Stimulated activated CD8-positive, alpha-beta memory T cell treated with anti-CD3 and anti-CD28 coated beads, Interleukin-4, amount 100 ng/mL, for 4 hours (primary cell): ENCODE measurements around the gene MRPS6.

Source experiments
- DNase-seq, 2 donors: peaks; one replicate each; pipeline ENCODE4 v3.0.0-alpha.2; 2020; ENCODE audit warnings: low read depth in 2 of 2, low spot score in 1 of 2

The MRPS6 gene

GRCh38 chr21:34073032-34073748 is at the start of gene MRPS6, which contains the start of gene SLC5A3:
TSS of gene MRPS6 (plus strand) at chr21:34073578. CDS start at chr21:34073701, 123 bp downstream.
TSS of gene SLC5A3 (plus strand) at chr21:34073578. CDS start at chr21:34095199, 21,621 bp downstream.
- peak; percentile 47 to 55 for DNase-seq

- DNase-seq, result no peak
Measured at GRCh38 chr21:34023691-34024373, 49.5 kb upstream of the MRPS6 start.

- no peak for DNase-seq
Measured at GRCh38 chr21:34024374-34024693, 49.0 kb upstream of the MRPS6 start.

GRCh38 chr21:34027721-34028461 is 45.5 kb upstream of the MRPS6 start:
- DNase-seq, result no peak

GRCh38 chr21:34029743-34030528 is 43.4 kb upstream of the MRPS6 start:
- DNase-seq, result peak in 1 of 2 donors; percentile 27

- no peak for DNase-seq
Measured at GRCh38 chr21:34031835-34032370, 41.5 kb upstream of the MRPS6 start.

GRCh38 chr21:34034369-34035014 is 38.9 kb upstream of the MRPS6 start:
- DNase-seq, result no peak

- no peak for DNase-seq
Measured at GRCh38 chr21:34035619-34036354, 37.6 kb upstream of the MRPS6 start.

- DNase-seq, result no peak
Measured at GRCh38 chr21:34037009-34037795, 36.2 kb upstream of the MRPS6 start.

GRCh38 chr21:34039678-34040382 is 33.5 kb upstream of the MRPS6 start:
- no peak for DNase-seq

GRCh38 chr21:34042735-34043134 is 30.6 kb upstream of the MRPS6 start:
- no peak for DNase-seq

- no peak for DNase-seq
Measured at GRCh38 chr21:34043333-34043732, 30.0 kb upstream of the MRPS6 start.

- DNase-seq, result no peak
Measured at GRCh38 chr21:34046917-34047316, 26.5 kb upstream of the MRPS6 start.

GRCh38 chr21:34047835-34048234 is 25.5 kb upstream of the MRPS6 start:
- no peak for DNase-seq

- DNase-seq, result no peak
Measured at GRCh38 chr21:34052171-34052570, 21.2 kb upstream of the MRPS6 start.

- no peak for DNase-seq
Measured at GRCh38 chr21:34054259-34054658, 19.1 kb upstream of the MRPS6 start.

- no peak for DNase-seq
Measured at GRCh38 chr21:34055615-34056014, 17.8 kb upstream of the MRPS6 start.

GRCh38 chr21:34061983-34062382 is 11.4 kb upstream of the MRPS6 start:
- DNase-seq, result no peak
